Kidney (tissue), 14 donors: ENCODE measurements around the gene EZR. TPM values are rescaled to one million over a fixed set of nuclear protein-coding genes. Genes with fewer than 3 reads are reported as not detected.
A peak's percentile ranks its signal among the peaks of the same experiment; 100 is the strongest.

ENCODE experiments used
- DNase-seq, 5 donors: peaks; one replicate each; pipeline ENCODE4 v3.0.0-alpha.2; 2013 to 2020
- FAIRE-seq: peaks from 2 replicates; lab custom pipeline; 2012; peaks lifted over from hg19 to GRCh38; lab: Jason Lieb, UNC
- H3K27ac ChIP-seq, 2 donors: one replicate each; pipeline ENCODE4 v1.7.0; 2013; ENCODE audit warnings: low read depth in 2 of 2, low read length in 2 of 2, inconsistent platforms in 1 of 2
- H3K27me3 ChIP-seq: one replicate; pipeline ENCODE4 v1.7.1; 2013; ENCODE audit warnings: low read length, inconsistent platforms; ENCODE audit not compliant: control insufficient read depth, insufficient read depth
- H3K36me3 ChIP-seq, 3 donors: one replicate each; pipeline versions ENCODE4 v1.7.0 to v1.7.1; 2013; ENCODE audit warnings: low read length in 3 of 3, control low read depth in 1 of 3, inconsistent platforms in 1 of 3; ENCODE audit not compliant: insufficient read depth in 3 of 3, control insufficient read depth in 2 of 3
- H3K4me1 ChIP-seq, 3 donors: one replicate each; pipeline versions ENCODE4 v1.7.0 to v1.7.1; 2013; ENCODE audit warnings: low read length in 3 of 3, inconsistent platforms in 1 of 3, low read depth in 1 of 3; ENCODE audit not compliant: control insufficient read depth in 2 of 3, insufficient read depth in 2 of 3
- H3K4me3 ChIP-seq, 3 donors: one replicate each; pipeline versions ENCODE4 v1.7.0 to v1.8.1; 2013; ENCODE audit warnings: low read length in 3 of 3, control low read depth in 1 of 3, inconsistent platforms in 1 of 3
- H3K9ac ChIP-seq, 3 donors: one replicate each; pipeline versions ENCODE4 v1.7.0 to v1.7.1; 2013; ENCODE audit warnings: low read length in 3 of 3, control low read depth in 1 of 3, inconsistent platforms in 1 of 3
- H3K9me3 ChIP-seq, 3 donors: one replicate each; pipeline versions ENCODE4 v1.7.0 to v1.7.1; 2013; ENCODE audit warnings: low read length in 3 of 3, control low read depth in 1 of 3, inconsistent platforms in 1 of 3; ENCODE audit not compliant: control insufficient read depth in 2 of 3, insufficient read depth in 1 of 3
- intact Hi-C: fragments of 100-400 bp; cut with DNase I; formaldehyde crosslinking; loops from one replicate; pipeline ENCODE4 v1.11.1; 2022
- polyA plus RNA-seq: library from polyadenylated mRNA; stranded (reverse); fragments of 350-450 nt; fragmentation: Illumina TruSeq; extraction: RNeasy Lipid Tissue Mini Kit (QIAGEN cat#74804); gene quantifications from one replicate; pipeline ENCODE4 v1.2.3, GENCODE V29; 2014; ENCODE audit warnings: low read depth, low replicate concordance; ENCODE audit not compliant: insufficient read depth
- total RNA-seq: library from RNA; stranded (reverse); fragmentation: NEBNext Ultra II Directional; extraction: Animal tissue kit (Norgen Biotek cat#: 25700); gene quantifications from one replicate; pipeline ENCODE4 v1.2.1, GENCODE V29; 2021
- TF ChIP-seq, protein P1 (sequence below): IDR thresholded peaks from 3 replicates; pipeline ENCODE4 v1.5.1; 2012; ENCODE audit warnings: mild to moderate bottlenecking, moderate library complexity, borderline replicate concordance; ENCODE audit not compliant: insufficient read depth; ENCODE audit errors: extremely low read depth
- donor health status: control.
- donor health status: control.
- donor health status: control.
- donor health status: control.
- donor health status: control.
- donor health status: DM: yes; HTN: yes; CAD: no.
- donor health status: Normal renal cell carcinoma (clear cell type).

The EZR gene
- total and polyA plus RNA-seq, 2 donors from 2014 or later: 154 to 636 TPM

DNA sequence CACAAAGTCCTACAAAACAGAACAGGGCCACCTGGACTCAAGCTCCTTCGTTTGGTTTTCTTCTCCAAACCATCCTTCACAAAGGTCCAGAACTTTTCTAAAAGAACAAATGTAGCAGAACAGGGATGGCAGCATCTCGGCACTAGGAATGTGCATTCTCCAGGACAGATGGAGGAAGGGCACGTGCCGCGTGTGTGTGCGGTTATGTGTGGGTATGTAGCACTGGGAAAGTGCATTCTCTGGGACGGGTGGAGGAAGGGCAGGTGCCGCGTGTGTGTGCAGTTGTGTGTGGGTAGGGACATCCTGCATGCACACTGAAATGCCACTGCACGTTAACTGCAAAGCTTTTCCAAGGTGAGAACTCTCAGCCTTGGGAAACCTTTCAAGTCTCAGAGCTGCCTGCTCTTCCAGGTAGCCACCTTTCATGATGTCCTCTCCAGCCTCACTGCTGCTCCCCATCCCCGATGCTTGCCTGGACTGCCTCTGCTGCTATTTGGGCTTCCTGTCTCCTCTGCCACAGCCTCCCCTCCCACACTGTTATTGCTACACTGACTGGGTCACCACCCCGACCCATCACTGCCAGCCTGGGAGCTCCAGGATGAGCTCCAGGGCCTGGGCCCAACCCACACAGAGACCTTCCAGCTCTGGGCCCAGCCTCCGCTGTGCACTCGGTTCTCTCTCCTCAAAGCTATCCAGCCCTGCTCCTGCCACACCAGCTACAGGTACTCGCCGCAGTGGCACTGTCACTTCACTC is 47.6 kb downstream of the EZR start:
- Histone ChIP-seq H3K27me3 (no peaks in the 10 kb centered on the region), H3K36me3 (peaks cover 4 to 95% (median 70%) of the 10 kb centered on the region in 3 donors), H3K27ac (no peak overlapping the region), H3K4me3 (no peak overlapping the region), H3K4me1 (no peaks in the 10 kb centered on the region), H3K9ac (no peak overlapping the region), H3K9me3 (no peaks in the 10 kb centered on the region)
- no peak for FAIRE-seq
- TF ChIP-seq, protein P1, sequence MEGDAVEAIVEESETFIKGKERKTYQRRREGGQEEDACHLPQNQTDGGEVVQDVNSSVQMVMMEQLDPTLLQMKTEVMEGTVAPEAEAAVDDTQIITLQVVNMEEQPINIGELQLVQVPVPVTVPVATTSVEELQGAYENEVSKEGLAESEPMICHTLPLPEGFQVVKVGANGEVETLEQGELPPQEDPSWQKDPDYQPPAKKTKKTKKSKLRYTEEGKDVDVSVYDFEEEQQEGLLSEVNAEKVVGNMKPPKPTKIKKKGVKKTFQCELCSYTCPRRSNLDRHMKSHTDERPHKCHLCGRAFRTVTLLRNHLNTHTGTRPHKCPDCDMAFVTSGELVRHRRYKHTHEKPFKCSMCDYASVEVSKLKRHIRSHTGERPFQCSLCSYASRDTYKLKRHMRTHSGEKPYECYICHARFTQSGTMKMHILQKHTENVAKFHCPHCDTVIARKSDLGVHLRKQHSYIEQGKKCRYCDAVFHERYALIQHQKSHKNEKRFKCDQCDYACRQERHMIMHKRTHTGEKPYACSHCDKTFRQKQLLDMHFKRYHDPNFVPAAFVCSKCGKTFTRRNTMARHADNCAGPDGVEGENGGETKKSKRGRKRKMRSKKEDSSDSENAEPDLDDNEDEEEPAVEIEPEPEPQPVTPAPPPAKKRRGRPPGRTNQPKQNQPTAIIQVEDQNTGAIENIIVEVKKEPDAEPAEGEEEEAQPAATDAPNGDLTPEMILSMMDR: no peak
- DNase-seq: peak in 1 of 5 donors; percentile 65
- intact Hi-C loops: no loop called here

DNA sequence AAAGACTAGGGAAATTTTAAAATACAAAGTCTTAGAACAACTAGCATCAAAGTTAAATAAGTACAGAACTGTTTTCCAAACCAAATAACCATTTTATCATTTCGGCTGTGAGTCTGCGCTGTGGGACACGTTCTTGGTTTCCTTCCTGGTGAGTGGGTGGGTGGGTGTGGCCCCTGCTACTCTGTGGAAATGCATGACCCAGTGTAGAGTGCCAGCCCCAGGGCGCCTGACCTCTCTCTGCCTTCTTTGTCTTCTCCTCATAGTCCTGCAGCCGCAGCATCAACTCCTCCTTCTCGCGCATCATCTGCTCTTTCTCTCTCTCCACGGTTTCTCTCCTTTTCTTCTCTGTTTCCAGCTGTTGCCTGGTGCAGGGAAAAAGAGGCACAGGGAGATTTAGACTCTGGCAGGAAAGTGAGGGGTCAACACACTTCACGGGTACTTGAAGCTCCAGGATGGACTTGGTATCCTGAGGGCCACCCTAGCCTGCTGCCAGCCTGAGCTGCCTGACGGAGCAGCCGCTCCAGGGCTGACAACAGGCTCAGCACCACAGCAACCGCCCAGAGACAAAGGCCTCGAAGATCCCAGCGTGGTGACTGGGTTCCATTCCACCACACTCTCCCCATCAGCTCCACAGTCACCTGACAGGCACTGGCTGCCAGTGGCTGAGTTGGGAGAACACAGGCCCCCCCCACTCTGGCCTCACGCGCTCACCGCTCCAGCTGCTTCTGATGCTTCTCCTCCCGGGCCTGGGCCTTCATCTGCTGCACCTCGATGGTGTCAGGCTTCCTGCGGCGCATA is 48.4 kb downstream of the EZR start:
- intact Hi-C loops: no loop called here
- Histone ChIP-seq H3K9ac (no peak overlapping the region), H3K4me1 (no peaks in the 10 kb centered on the region), H3K9me3 (no peaks in the 10 kb centered on the region), H3K27me3 (no peaks in the 10 kb centered on the region), H3K27ac (no peak overlapping the region), H3K4me3 (no peak overlapping the region), H3K36me3 (peaks cover 4 to 95% (median 69%) of the 10 kb centered on the region in 3 donors)
- DNase-seq (peak in 1 of 5 donors; percentile 61), FAIRE-seq (no peak)
- TF ChIP-seq, protein P1: no peak

DNA sequence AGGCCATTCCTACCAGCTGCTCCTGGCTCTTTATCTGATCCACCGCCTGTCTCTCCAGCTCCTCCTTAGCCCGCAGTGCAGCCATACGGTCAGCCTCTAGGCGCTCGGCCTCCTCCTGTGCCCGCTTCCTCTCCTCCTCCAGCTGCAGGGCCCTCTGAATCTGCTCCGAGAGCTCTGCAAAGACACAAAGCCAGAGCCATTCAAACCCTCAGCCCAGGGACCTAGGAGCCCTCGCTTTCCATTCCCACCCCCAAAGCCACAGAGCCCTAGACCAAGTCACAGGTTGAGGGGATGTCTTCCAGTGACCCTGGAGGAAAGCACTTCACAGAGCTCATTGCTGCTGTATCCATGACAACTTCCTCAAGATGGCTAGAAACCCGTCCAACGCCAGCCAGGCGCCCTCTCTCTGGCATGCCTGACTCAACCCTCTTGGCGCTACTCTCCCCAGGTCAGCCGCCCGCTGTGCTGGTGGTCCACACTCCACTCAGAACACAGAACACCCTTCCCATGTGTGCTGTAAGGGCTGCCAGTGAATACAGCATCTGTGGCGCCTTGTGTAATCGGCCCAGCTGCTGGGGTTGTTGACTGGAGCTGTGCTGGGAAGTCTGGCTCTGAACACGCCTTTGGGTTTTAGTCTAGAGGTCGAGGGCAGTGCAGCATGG is 49.3 kb downstream of the EZR start:
- no peak overlapping the region for H3K4me3 ChIP-seq
- H3K27me3 ChIP-seq: no peaks in the 10 kb centered on the region
- H3K27ac ChIP-seq: no peak overlapping the region
- TF ChIP-seq, protein P1: no peak
- intact Hi-C loops: no loop called here
- no peaks in the 10 kb centered on the region for H3K9me3 ChIP-seq
- H3K9ac ChIP-seq: no peak overlapping the region
- H3K36me3 ChIP-seq: peaks cover 2 to 92% (median 71%) of the 10 kb centered on the region in 3 donors
- no peaks in the 10 kb centered on the region for H3K4me1 ChIP-seq
- FAIRE-seq: no peak
- peak in 1 of 5 donors; percentile 51 for DNase-seq
